NCI-H2196 (cell line): ENCODE data around the gene DAPK2.
"Not testable (repeated sequence)": the region's sequence is repeated elsewhere in the genome, so short reads cannot be mapped to it uniquely, and the experiment has no call there.

ENCODE experiments used
- DNase-seq: peaks from one replicate; lab custom pipeline; 2025; ENCODE audit not compliant: unreplicated experiment; lab: John Stamatoyannopoulos, UW

Gene DAPK2

GRCh38 chr15:63977119-63977518 lies 69.2 kb downstream of the DAPK2 start:
- no peak for DNase-seq

GRCh38 chr15:63974021-63974420 lies 72.3 kb downstream of the DAPK2 start:
- DNase-seq, result no peak

GRCh38 chr15:63973212-63974009 lies 72.9 kb downstream of the DAPK2 start:
- DNase-seq, result no peak

GRCh38 chr15:63972801-63973200 lies 73.5 kb downstream of the DAPK2 start:
- DNase-seq, result no peak

GRCh38 chr15:63971904-63972303 lies 74.4 kb downstream of the DAPK2 start:
- DNase-seq, result no peak

GRCh38 chr15:63971427-63971805 lies 74.9 kb downstream of the DAPK2 start:
- no peak for DNase-seq

- no peak for DNase-seq
Observed at GRCh38 chr15:63970621-63971426, 75.5 kb downstream of the DAPK2 start.

- DNase-seq, result peak; percentile 24
Observed at GRCh38 chr15:63969652-63970421, 76.4 kb downstream of the DAPK2 start.

- DNase-seq, result no peak
Observed at GRCh38 chr15:63968700-63969099, 77.6 kb downstream of the DAPK2 start.

- DNase-seq, result no peak
Observed at GRCh38 chr15:63968122-63968524, 78.2 kb downstream of the DAPK2 start.

GRCh38 chr15:63967616-63968015 lies 78.7 kb downstream of the DAPK2 start:
- DNase-seq, result no peak

- not testable (repeated sequence) for DNase-seq
Observed at GRCh38 chr15:63962947-63963721, 83.2 kb downstream of the DAPK2 start.

- DNase-seq, result no peak
Observed at GRCh38 chr15:63953524-63953923, 92.8 kb downstream of the DAPK2 start.

GRCh38 chr15:63950911-63951481 lies 95.3 kb downstream of the DAPK2 start:
- DNase-seq, result no peak

GRCh38 chr15:63948971-63949370 lies 97.3 kb downstream of the DAPK2 start:
- no peak for DNase-seq

GRCh38 chr15:63948436-63948835 lies 97.8 kb downstream of the DAPK2 start:
- DNase-seq, result no peak

- no peak for DNase-seq
Observed at GRCh38 chr15:63947228-63947627, 99.1 kb downstream of the DAPK2 start.

- no peak for DNase-seq
Observed at GRCh38 chr15:63946524-63947065, 99.7 kb downstream of the DAPK2 start.

- no peak for DNase-seq
Observed at GRCh38 chr15:63945838-63946298, 100.4 kb downstream of the DAPK2 start.
